Measurements from ENCODE around the gene COX4I1. TPM values are rescaled to one million over a fixed set of nuclear protein-coding genes. Genes with fewer than 3 reads are reported as not detected.

Gene COX4I1
- total RNA-seq, 1 donor from 2014 or later, result 148 TPM

DNA sequence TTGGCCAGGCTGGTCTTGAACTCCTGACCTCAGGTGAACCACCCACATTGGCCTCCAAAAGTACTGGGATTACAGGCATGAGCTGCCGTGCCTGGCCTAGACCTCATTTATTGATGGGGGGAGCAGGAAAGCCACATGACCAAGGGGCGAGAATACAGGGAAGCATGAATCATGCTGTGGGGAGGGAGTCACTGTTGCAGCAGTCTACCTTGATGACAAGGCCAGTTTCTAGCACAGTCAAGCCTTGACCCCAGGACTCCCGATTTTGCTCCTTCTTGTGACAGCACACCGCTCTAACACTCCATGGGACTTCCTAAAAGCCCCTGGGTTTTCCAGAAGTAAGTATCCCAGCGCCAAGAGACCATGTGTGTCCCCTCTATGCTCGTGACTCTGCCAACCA is 56.6 kb downstream of the COX4I1 start:
- H3K4me1 ChIP-seq, result no peaks in the 10 kb centered on the region
- DNase-seq (ENCODE audit: low spot score in 2 of 2), result no peak
- TF ChIP-seq, protein P1, sequence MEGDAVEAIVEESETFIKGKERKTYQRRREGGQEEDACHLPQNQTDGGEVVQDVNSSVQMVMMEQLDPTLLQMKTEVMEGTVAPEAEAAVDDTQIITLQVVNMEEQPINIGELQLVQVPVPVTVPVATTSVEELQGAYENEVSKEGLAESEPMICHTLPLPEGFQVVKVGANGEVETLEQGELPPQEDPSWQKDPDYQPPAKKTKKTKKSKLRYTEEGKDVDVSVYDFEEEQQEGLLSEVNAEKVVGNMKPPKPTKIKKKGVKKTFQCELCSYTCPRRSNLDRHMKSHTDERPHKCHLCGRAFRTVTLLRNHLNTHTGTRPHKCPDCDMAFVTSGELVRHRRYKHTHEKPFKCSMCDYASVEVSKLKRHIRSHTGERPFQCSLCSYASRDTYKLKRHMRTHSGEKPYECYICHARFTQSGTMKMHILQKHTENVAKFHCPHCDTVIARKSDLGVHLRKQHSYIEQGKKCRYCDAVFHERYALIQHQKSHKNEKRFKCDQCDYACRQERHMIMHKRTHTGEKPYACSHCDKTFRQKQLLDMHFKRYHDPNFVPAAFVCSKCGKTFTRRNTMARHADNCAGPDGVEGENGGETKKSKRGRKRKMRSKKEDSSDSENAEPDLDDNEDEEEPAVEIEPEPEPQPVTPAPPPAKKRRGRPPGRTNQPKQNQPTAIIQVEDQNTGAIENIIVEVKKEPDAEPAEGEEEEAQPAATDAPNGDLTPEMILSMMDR (IDR thresholded peaks at IDR 0.05), result no peak
- H3K4me3 ChIP-seq, result no peak overlapping the region
- H3K9me3 ChIP-seq, result no peaks in the 10 kb centered on the region
- no peaks in the 10 kb centered on the region for H3K36me3 ChIP-seq
- H3K27ac ChIP-seq, result no peak overlapping the region
- intact Hi-C loops (cut with DNase I), result no loop called here
- no peaks in the 10 kb centered on the region for H3K27me3 ChIP-seq

DNA sequence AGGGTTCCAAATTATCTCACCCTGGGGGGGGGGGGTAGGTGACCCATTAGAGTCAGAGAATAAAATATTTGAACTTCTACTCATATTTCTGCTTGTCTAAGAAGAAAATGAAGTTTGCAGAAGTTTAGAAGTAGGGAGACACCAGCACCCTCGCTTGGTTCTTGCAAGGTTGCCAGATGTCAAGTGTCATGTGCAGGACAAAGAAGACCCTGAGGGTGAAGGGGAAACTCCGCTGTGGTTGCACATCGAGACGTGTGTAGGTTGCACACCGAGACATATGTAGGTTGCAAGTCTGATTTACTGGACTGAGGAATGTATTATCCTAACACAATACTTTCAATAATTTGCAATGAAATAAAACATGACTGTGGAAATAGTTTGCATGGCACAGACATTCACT is 57.1 kb downstream of the COX4I1 start:
- H3K27ac ChIP-seq, result no peak overlapping the region
- no peaks in the 10 kb centered on the region for H3K27me3 ChIP-seq
- no peaks in the 10 kb centered on the region for H3K36me3 ChIP-seq
- DNase-seq (ENCODE audit: low spot score in 2 of 2), result no peak
- H3K9me3 ChIP-seq, result no peaks in the 10 kb centered on the region
- H3K4me1 ChIP-seq, result no peaks in the 10 kb centered on the region
- intact Hi-C loops (cut with DNase I), result no loop called here
- TF ChIP-seq, protein P1 (IDR thresholded peaks at IDR 0.05), result no peak
- no peak overlapping the region for H3K4me3 ChIP-seq

Other genes with a start within 250 kb of the COX4I1 start
- 120 TPM for gene GSE1, start 186.4 kb upstream of the COX4I1 start, total RNA-seq
- not detected for gene GINS2, start 110.7 kb upstream of the COX4I1 start, total RNA-seq
- not detected for gene C16orf74, start 48.6 kb upstream of the COX4I1 start, total RNA-seq
- gene EMC8, start 151 bp upstream of the COX4I1 start, total RNA-seq, result 11.9 TPM
- 20.0 TPM for gene IRF8, start 99.5 kb downstream of the COX4I1 start, total RNA-seq

Measured in ascending aorta (tissue), 2 donors.